ENCODE data around the gene STRN.
"Not testable (repeated sequence)": the region's sequence is repeated elsewhere in the genome, so short reads cannot be mapped to it uniquely, and the experiment has no call there.

The STRN gene, protein sequence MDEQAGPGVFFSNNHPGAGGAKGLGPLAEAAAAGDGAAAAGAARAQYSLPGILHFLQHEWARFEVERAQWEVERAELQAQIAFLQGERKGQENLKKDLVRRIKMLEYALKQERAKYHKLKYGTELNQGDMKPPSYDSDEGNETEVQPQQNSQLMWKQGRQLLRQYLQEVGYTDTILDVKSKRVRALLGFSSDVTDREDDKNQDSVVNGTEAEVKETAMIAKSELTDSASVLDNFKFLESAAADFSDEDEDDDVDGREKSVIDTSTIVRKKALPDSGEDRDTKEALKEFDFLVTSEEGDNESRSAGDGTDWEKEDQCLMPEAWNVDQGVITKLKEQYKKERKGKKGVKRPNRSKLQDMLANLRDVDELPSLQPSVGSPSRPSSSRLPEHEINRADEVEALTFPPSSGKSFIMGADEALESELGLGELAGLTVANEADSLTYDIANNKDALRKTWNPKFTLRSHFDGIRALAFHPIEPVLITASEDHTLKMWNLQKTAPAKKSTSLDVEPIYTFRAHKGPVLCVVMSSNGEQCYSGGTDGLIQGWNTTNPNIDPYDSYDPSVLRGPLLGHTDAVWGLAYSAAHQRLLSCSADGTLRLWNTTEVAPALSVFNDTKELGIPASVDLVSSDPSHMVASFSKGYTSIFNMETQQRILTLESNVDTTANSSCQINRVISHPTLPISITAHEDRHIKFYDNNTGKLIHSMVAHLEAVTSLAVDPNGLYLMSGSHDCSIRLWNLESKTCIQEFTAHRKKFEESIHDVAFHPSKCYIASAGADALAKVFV

DNA sequence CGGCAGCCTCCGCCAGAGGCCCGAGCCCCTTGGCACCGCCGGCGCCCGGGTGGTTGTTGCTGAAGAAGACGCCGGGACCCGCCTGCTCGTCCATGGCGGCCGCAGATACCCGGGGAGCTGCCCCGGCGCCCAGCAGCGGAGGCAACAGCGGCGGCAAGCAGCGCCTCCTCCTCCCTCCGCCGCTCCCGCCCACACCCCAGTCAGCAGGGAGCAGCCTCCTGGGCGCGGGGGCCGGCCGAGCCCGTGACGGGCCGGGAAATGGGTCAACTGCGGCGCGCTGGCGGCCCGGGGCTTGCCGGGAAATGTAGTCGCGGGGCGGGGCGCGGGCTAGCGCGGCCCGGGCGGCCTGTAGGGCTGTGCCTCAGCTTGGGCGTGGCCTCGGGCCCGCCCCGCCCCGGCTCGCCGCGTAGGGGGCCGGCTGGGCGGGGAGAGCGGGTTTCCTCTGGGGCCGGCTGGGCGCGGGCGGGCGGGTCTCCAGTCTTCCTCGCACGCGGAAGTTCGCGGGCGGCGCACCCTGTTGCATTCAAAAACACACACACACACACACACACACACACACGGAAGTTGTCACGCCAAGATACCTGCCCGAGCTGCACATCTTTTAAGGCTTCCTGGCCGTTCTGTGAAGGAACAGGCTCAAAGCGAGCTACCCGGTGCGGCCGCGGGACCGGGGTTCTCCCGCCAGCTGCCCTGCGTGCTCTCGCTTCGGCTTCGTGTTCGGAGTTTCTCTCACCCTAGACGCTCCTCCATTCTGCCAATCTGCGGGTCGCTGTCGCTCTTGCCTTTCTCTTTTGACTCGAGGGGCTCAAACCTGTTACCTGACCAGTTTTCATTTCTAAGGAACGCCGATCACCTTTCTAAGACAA lies at the start of gene STRN:
STRN (minus strand) TSS at position 167 of the 866 bp plus-strand sequence; CDS start at position 94, 73 bp downstream.
- DNase-seq (ENCODE audit: low spot score): peak; percentile 99

DNA sequence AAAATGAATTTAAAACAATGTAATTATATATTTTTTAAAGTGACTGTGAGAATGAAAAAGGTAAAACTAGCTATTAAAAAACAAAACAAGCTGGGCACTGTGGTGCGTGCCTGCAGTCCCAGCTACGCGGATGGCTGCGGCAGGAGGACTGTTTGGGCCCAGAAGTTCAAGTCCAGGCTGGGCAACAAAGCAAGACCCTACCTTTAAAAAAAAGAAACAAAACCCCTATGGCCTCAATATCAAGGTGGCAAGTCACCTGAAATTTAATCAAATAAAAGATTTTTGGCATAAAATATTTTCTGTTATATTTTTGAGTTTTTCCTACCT lies 46.9 kb upstream of the STRN start:
- no peak for DNase-seq (ENCODE audit: low spot score)

DNA sequence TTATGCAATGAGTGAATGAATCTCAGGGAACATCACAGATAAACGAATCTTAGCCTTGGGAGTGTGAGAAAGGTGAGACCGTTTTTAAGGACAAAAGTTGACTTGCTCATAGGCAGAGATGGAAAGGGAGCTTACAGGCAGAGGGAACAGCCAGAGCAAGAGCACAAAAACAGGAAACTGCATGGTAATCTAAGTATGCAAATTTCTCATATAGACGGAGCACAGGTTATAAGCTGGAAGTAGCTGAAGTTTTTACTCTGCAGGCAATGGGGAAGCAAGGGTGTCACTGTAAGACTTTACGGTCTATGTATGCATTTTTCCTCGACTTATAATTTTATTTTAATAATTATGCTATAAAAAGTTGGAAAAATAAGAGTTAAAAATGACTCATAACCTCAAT lies 44.8 kb upstream of the STRN start:
- no peak for DNase-seq (ENCODE audit: low spot score)

DNA sequence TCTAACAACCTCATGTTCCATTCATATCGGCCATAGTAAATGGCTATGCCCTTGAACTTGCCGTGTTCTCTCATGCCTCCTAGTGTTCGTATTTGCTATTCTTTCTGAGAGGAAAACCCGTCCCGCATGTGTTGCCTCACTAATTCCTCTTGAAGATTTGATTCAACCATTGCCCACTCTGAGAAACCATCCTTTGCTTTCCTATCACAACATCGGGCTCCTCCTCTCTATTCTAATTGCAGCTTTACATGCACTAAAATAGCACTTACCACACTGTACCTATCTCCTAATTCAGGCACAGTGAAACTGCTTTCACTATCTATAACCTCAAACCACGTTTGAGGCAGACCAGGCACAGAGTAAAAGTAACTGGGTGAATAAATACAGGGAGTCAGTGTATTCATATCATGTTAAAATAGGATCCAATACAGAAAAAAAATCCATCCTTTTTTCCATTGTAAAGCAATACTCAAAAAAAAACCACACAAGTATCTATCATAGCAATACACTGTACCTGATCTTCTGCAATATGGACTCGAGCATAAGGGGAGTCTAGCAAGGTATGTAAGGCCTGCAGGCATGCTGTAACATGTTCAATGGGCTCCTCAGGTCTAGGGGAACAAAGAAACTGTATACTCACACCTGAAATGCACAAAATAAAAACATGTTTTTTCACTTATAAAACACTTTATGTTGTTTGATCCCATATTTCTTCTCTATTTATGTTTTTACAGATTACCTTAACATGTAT lies 39.0 kb upstream of the STRN start:
- DNase-seq (ENCODE audit: low spot score): no peak

DNA sequence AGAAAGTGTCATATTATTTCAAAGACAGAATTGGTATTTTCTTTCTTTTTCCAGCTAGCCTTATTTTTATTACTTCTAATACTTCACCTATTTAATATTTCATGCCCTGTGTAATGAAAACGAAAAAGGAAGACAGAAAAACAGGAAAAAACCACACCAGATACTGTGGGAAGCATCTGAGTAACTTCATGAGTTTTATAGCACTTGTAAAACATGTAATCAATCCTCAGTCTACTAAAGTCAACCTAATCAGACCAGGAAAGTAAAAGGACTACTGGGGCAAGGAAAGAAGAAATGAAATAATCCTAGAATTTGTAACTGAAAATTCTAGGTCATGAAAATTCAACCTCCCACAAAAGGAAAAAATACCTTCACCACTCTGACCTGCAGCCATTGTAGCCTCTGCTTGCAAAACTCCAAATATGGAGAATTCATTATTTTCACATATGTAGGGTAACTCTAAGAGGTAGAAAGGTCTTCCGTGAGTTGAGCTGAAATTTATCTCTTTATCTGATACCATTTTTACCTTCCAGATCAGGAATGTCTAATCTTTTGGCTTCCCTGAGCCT lies 34.7 kb upstream of the STRN start:
- no peak for DNase-seq (ENCODE audit: low spot score)

DNA sequence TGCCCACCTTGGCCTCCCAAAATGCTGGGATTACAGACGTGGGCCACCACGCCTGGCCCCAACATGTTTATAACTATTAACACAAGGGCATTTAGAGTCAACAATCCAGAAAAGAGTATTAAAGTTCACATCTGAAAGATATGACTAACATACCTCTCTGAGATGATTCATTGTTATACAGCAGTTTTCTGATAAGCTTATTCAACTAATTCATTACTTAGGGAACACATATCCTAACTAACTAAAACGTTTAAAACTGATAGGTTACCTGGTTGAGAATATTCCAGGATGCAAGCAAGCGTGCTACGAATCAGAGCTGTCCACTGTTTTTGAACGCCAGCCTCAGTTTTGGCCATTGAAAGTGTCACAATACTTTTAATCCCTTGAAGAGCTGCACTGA lies 34.0 kb upstream of the STRN start:
- no peak for DNase-seq (ENCODE audit: low spot score)

DNA sequence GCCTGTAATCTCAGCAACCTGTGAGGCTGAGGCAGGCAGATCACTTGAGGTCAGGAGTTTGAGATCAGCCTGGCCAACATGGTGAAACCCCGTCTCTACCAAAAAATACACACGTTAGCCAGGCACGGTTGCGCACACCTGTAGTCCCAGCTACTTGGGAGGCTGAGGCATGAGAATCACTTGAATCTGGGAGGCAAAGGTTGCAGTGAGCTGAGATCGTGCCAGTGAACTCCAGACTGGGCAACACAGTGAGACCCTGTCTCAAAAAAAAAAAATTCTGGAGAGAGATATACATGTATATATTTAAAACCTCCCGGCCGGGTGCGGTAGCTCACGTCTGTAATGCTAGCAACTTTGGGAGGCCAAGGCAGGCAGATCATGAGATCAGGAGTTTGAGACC lies 33.1 kb upstream of the STRN start:
- not testable (repeated sequence) for DNase-seq (ENCODE audit: low spot score)

DNA sequence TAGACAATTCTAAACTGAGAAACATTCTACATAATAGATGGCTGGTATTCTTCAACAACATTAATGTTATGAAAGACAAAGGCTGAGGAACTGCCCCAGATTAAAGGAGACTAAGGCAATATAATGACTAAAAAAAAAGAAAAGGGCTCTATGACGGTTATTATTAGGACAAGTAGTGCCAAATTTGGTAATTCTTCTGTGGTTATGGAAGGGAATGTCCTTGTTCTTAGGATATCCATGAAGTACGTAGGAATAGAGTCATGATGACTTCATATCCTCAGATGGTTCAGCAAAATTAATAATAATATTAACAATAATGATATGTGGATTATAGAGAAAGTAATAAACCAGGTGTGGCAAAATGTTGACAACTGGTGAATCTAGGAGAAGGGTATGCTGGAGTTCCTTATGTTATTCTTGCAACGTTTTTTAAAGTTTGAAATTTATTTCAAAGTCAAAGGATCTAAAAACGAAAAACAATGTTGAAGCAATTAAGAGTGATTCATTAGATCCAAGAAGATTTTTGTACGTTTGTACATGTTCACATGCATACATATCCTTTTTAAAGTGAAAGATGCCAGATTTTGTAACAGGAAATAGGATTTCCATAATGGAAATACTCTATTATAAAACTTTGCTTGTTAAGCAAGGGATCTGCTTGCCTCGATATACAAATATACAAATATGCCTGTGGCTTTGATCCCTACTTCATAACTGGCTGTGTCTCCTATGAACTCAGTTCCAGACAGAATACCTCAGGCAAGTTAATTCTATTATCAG lies 27.7 kb upstream of the STRN start:
- no peak for DNase-seq (ENCODE audit: low spot score)

DNA sequence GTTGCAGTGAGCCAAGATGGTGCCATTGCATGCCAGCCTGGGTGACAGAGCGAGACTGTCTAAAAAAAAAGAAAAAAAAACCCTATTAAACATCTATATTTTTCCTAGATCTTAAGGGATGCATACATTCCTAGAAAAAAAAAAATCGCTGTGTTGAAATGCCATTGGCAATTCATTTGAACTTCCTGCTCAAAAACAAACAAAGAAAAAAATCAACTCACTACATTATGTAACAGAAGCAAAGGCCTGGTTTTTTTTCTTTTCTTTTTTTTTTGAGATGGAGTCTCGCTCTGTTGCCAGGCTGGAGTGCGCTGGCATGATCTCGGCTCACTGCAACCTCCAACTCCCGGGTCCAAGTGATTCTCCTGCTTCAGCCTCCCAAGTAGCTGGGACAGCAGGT lies 21.7 kb upstream of the STRN start:
- DNase-seq (ENCODE audit: low spot score): no peak

DNA sequence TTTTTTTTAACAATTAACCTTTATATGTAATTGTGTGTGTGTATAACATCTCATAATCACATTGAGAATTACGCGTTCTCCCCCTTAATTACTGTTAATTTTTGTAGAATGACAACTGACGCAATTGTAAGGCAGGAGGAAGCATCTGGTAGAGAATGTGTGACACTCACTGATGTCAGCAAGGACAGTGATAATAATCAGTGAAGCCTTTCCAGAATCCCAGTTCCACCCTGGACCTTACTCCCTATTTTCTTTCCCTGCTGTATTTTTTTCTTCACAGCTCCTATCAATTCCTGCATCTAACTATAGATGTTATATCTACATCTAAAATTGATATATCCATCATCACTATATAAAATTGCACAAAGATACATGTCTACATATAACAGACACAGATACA lies 16.1 kb upstream of the STRN start:
- no peak for DNase-seq (ENCODE audit: low spot score)

DNA sequence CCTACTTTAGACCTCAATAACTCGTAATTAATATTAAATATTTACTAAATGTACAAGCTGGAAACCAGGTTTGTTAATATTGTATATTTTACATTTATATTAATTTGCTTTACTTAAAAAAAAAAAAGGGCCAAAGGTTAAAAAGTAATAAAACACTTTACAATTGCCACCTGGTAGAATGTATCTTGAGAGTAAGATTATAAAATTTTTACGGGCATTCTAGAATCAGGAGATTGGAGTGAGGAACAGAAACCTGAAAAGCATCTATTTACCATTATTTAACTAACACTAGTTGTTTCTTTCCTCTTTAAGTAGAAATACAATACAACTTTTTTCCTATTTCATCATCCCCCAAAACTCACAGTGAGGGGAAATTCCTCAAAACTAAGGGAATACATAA lies 15.6 kb upstream of the STRN start:
- no peak for DNase-seq (ENCODE audit: low spot score)

DNA sequence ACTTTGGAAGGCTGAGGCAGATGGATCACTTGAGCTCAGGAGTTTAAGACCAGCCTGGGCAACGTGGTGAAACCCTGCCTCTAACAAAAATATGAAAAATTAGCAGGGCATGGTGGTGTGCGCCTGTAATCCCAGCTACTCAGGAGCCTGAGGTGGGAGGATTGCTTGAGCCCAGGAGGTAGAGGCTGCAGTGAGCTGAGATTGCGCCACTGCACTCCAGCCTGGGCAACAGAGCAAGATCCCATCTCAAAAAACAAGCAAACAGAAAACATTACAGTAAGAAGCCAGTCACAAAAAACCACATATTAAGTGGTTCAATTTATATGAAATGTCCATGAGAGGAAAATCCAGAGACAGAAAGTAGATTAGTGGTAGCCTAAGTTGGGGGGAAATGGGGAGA lies 12.7 kb upstream of the STRN start:
- not testable (repeated sequence) for DNase-seq (ENCODE audit: low spot score)

DNA sequence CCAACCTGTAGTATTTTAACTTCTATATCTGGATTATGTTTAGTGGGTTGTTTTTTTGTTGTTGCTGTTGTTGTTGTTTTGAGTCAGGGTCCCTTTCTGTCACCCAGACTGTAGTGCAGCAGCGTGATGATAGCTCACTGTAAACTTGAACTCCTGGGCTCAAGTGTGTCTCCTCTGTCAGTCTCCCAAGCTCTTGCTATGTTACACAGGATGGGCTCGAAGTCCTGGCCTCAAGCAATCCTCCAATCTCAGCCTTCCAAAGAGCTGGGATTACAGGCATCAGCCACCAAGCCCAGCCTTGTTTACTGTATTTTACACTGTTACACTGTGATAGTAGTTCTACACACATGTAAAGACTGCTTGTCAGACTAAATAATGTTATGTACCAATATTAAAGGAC lies 9.7 kb upstream of the STRN start:
- no peak for DNase-seq (ENCODE audit: low spot score)

DNA sequence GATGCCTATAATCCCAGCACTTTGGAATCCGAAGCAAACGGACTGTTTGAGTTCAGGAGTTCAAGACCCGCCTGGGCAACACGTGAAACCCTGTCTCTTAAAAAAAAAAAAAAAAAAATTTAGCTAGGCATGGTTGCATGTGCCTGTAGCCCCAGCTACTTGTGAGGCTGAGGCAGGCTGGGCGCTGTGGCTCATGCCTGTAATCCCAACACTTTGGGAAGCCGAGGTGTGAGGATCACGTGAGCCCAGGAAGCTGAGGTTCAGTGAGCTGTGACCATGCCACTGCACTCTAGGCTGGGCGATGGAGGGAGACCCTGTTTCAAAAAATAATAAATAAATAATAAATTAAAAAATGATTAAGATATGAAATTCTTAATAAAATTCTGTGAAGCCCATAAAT lies 9.0 kb upstream of the STRN start:
- DNase-seq (ENCODE audit: low spot score): no peak

DNA sequence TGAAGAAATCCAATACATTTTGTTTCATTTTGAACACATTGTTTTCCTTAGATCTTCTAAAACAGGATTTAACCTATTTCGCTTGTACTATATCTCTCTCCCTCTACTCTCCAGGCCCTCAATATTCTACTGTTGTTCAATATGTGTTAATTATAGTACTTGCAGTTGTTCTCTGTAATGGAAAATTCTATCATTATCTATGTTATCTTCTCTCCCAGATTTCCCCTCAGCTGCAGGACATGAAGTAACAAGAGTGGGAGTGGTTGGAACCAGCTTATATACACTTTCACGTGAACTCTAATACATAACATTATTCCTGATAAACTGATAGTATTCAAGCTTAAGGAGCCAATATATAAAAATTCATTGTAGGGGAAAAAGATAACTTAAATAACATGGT lies 7.0 kb upstream of the STRN start:
- no peak for DNase-seq (ENCODE audit: low spot score)

DNA sequence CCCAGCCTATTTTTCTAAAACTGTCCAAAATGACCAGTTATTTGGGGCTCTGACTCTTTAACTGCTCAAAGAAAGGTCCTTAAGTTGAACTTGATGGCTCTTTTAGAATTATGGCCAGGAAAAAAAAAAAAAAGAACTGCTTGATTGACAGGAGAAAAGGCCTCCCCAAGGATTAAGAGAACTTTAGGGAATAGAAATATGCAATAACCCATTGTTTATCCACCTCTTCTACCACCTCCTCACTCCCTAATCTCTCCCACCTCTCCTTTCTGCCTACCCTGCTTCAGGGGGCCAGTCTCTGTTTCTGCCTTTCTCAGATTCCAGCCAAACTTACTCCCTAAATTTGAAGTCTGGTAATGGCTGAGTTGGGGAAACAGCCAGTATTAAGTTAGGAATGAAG lies 5.7 kb upstream of the STRN start:
- no peak for DNase-seq (ENCODE audit: low spot score)

DNA sequence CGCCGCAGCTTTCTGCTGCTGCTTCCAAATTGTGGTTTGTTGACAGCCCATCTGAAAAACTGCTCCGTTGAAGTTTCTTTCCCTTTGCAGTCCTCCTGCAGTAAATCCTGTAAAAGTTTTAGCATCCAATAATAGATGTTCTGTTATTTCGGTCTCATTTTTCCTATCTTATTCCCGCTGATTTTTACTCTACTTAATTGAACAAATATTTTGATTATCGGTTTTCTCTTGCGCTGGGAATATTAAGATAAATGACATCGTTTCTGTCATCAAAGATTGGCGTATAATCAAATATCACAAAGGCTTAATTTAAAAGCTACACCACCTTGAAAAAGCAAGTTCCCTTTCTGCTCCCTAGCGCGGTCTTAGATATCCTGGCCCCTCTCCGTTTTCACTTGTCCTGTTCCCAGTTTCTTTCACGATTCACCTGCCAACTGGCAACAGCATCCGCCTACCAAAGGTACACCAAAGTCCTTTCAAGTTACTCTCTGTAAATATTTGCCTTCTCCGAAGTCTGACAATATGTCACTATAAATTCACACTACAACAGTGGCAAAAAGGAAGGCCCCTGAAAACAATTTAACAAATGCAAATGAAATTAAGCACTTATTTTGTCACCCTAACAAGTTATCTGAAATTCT lies 1.0 kb upstream of the STRN start:
- no peak for DNase-seq (ENCODE audit: low spot score)

DNA sequence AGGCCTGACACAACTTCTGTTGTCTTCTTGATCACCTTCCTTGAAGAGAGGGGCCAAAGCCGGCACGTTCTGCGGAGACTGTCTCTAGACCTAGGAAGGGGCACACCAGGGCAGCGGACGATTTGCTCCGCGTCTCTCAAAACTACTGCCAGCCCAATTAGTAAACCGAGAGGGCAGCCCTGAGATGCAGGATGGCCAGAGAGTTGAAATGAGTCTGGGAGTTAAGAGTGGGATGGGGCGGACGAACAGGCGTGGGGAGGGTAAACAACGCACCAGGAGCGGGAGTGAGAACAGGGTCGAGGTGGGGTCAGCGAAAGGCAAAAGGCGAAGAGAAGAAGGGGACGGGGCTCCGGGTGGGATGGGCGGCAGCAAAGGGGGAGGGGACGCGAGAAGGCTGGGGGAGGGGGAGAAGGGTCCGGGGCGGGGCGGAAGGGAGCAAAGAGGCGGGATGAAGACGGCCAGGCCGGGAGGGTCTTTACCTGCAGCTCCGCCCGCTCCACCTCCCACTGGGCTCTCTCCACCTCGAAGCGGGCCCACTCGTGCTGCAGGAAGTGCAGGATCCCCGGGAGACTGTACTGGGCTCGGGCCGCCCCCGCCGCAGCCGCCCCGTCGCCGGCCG lies 476 bp downstream of the STRN start:
- DNase-seq (ENCODE audit: low spot score): peak; percentile 39

DNA sequence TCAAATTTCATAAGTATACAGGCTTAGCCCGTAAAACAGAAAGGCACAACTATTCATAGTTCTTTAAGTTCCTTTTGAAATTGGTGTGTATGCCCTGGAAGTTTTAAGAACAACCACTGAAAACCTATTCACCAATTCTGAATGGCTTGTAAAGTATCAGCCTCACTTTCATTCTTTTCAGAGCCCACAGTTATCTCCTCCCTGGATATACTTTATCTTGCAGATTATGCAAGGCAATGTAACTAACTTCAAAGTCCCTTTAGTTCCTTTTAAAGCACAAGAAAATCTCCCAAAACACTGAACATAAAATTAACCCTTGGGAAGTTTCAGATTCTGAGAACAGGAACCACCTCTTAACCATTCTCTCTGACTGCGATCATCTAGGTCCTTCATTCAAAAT lies 1.1 kb downstream of the STRN start:
- DNase-seq (ENCODE audit: low spot score): peak; percentile 3
